HepG2 (cell line): ENCODE results near the gene ANAPC1. TPM values are rescaled to one million over a fixed set of nuclear protein-coding genes. Genes with fewer than 3 reads are reported as not detected.
"Not testable (repeated sequence)": the region's sequence is repeated elsewhere in the genome, so short reads cannot be mapped to it uniquely, and the experiment has no call there.

Experiments used
- ATAC-seq: fragments of 200-7000 bp; cut with Tn5 transposase; 3 replicates; pipeline ENCODE4 v1.9.1; 2020; ENCODE audit warnings: mild to moderate bottlenecking, moderate library complexity
- BruUV-seq: library from RNA; stranded (reverse); fragments of 400-500 nt; replicated peaks from 2 replicates; lab custom pipeline; 2021; lab: Mats Ljungman, UMichigan
- CTCF ChIA-PET: fragments of 300-600 bp; formaldehyde crosslinking; extraction: SDS; loops from one replicate; lab custom pipeline; 2021; ENCODE audit warnings: low total read pairs, inconsistent platforms, low intra/inter-chr PET ratio; lab: Yijun Ruan, JAX
- POLR2A ChIA-PET: fragments of 350-600 bp; sonication (Branson Sonifier 250); formaldehyde crosslinking; loops from one replicate; lab custom pipeline; 2020; ENCODE audit warnings: antibody characterized with exemption, inconsistent platforms; lab: Yijun Ruan, JAX
- DNase-seq: peaks from one replicate; pipeline ENCODE4 v3.0.0-alpha.2; 2015; ENCODE audit warnings: low spot score
- FAIRE-seq: peaks from 3 replicates; lab custom pipeline; 2011; peaks lifted over from hg19 to GRCh38; lab: Jason Lieb, UNC
- H2AFZ ChIP-seq: one replicate; pipeline ENCODE4 v1.6.1; 2011; ENCODE audit warnings: low read length, inconsistent platforms
- H3K27ac ChIP-seq: fragments of 300-600 bp; 3 replicates; pipeline ENCODE4 v1.8.0; 2011; ENCODE audit warnings: mixed run types, mild to moderate bottlenecking, mixed read lengths, low read length, inconsistent platforms; ENCODE audit not compliant: insufficient read depth; ENCODE audit errors: extremely low read length
- H3K27me3 ChIP-seq, 2 experiments: fragments of 200-600 bp in 1 of 2; 2 replicates in 1 of 2; 3 replicates in 1 of 2; pipeline versions ENCODE4 v1.6.0 to v1.8.0; 2011; ENCODE audit warnings: low read length in 2 of 2, mild to moderate bottlenecking in 2 of 2, moderate library complexity in 2 of 2, inconsistent platforms in 1 of 2; ENCODE audit not compliant: insufficient read depth in 2 of 2, control insufficient read depth in 1 of 2
- H3K36me3 ChIP-seq, 2 experiments: fragments of 200-600 bp in 1 of 2; replicated peaks in 1 of 2; 2 replicates in 1 of 2; 3 replicates in 1 of 2; pipeline versions ENCODE4 v1.5.1 to v1.8.0; 2011; ENCODE audit warnings: low read length in 2 of 2, inconsistent platforms in 1 of 2; ENCODE audit not compliant: insufficient read depth in 2 of 2, control insufficient read depth in 1 of 2
- H3K4me1 ChIP-seq: 2 replicates; pipeline ENCODE4 v1.5.1; 2012; ENCODE audit warnings: low read length, inconsistent platforms; ENCODE audit not compliant: insufficient read depth
- H3K4me2 ChIP-seq: 2 replicates; pipeline ENCODE4 v1.6.0; 2011; ENCODE audit warnings: low read depth, low read length, inconsistent platforms
- H3K4me3 ChIP-seq, 3 experiments: fragments of 200-600 bp in 1 of 3; sonication (generic), shearing (Covaris generic) in 1 of 3; replicated peaks in 1 of 3; 2 replicates each; pipeline ENCODE4 v1.5.1; 2011 to 2016; ENCODE audit warnings: low read length in 3 of 3, inconsistent platforms in 2 of 3, low read depth in 2 of 3, mild to moderate bottlenecking in 2 of 3, control low read depth in 1 of 3, mixed read lengths in 1 of 3; ENCODE audit not compliant: insufficient read depth in 1 of 3
- H3K79me2 ChIP-seq: one replicate; pipeline ENCODE4 v1.6.1; 2011; ENCODE audit warnings: low read length, inconsistent platforms; ENCODE audit not compliant: insufficient read depth
- H3K9ac ChIP-seq: 2 replicates; pipeline ENCODE4 v1.6.0; 2011; ENCODE audit warnings: mild to moderate bottlenecking, low read depth, low read length, inconsistent platforms; ENCODE audit not compliant: insufficient read depth
- H3K9me3 ChIP-seq: 2 replicates; pipeline ENCODE4 v1.5.1; 2012; ENCODE audit warnings: mild to moderate bottlenecking, low read length
- H4K20me1 ChIP-seq: 2 replicates; pipeline ENCODE4 v1.6.0; 2011; ENCODE audit warnings: inconsistent platforms, mild to moderate bottlenecking, low read length, moderate library complexity; ENCODE audit not compliant: insufficient read depth
- ATF4 ChIP-seq, 2 experiments: fragments of 450-650 bp in 1 of 2; sonication (generic) in 1 of 2; formaldehyde crosslinking; IDR thresholded peaks; 2 replicates each; pipeline versions ENCODE4 v1.5.0 to v1.8.0; 2020 to 2022; ENCODE audit warnings: mild to moderate bottlenecking in 1 of 2, missing genetic modification reagents in 1 of 2
- HNRNPK ChIP-seq: fragments of 200-400 bp; formaldehyde crosslinking; IDR thresholded peaks from 2 replicates; pipeline ENCODE4 v1.6.1; 2018; ENCODE audit warnings: low read length, low read depth, moderate library complexity, mild to moderate bottlenecking; ENCODE audit not compliant: poor library complexity, severe bottlenecking
- KDM1A ChIP-seq: IDR thresholded peaks from 2 replicates; pipeline ENCODE4 v1.6.1; 2016; ENCODE audit warnings: missing compliant biosample characterization
- RFXANK ChIP-seq: IDR thresholded peaks from 2 replicates; pipeline ENCODE4 v1.6.1; 2016
- STAT5B ChIP-seq: sonication (generic); formaldehyde crosslinking; IDR thresholded peaks from 2 replicates; pipeline ENCODE4 v1.4.0; 2020; ENCODE audit warnings: missing genetic modification reagents
- ZBTB44 ChIP-seq: sonication (generic); formaldehyde crosslinking; IDR thresholded peaks from 2 replicates; pipeline ENCODE4 v1.4.0; 2020; ENCODE audit warnings: missing genetic modification reagents
- ZBTB46 ChIP-seq: sonication (generic); formaldehyde crosslinking; IDR thresholded peaks from 2 replicates; pipeline ENCODE4 v1.4.0; 2020; ENCODE audit warnings: mild to moderate bottlenecking, missing genetic modification reagents, borderline replicate concordance
- ZNF3 ChIP-seq: IDR thresholded peaks from 2 replicates; pipeline ENCODE4 v1.7.0; 2017; ENCODE audit warnings: inconsistent platforms
- WGBS: methylation state at CpG from one replicate; pipeline ENCODE4 v1.1.6; 2017; ENCODE audit warnings: low lambda C conversion rate; 5-methylcytosine and 5-hydroxymethylcytosine counted together
- in situ Hi-C: cut with HindIII; loops from 2 replicates; pipeline ENCODE4 v1.10.0; 2017; ENCODE audit warnings: low pct_unique_long_range_greater_than_20kb; ENCODE audit not compliant: extremely low pct_ligation_motif_present
- intact Hi-C: fragments of 100-400 bp; cut with micrococcal nuclease; formaldehyde crosslinking; loops from one replicate; pipeline ENCODE4 v1.10.0; 2022; ENCODE audit not compliant: unreplicated experiment
- polyA plus RNA-seq, 8 experiments: library from polyadenylated mRNA; depleted of rRNA in 3 of 8; stranded (reverse) in 7 of 8; unstranded in 1 of 8; fragments of >200 nt; fragmentation: Illumina TruSeq in 4 of 8; extraction: Trizol in 4 of 8; gene quantifications; 2 replicates each; pipeline versions ENCODE4 v1.2.1 to v1.2.3, GENCODE V29; 2011 to 2016; ENCODE audit warnings: low read depth in 4 of 8, missing spikeins in 1 of 8, mixed read lengths in 1 of 8; ENCODE audit not compliant: insufficient read depth in 1 of 8
- total RNA-seq, 5 experiments: library from RNA; depleted of rRNA; stranded (reverse); fragments of >200 nt; fragmentation: Illumina TruSeq; extraction: Trizol; gene quantifications; 2 replicates each; pipeline ENCODE4 v1.2.3, GENCODE V29; 2016; ENCODE audit warnings: low read depth in 1 of 5

ANAPC1 gene
- total and polyA plus RNA-seq, 2 of the 13 experiments (the other 11 are each of a cell fraction or from before 2014, with no cell fraction given): 50.0 to 89.7 TPM

GRCh38 chr2:111884592-111884964, 585 bp upstream of the ANAPC1 start (continued):
- 0 out of 4 replicates have a peak, but pooled peaks of 1 of the 2 experiments have one; percentile 1 for TF ChIP-seq ATF4 (CRISPR knock-in tag; IDR thresholded peaks at IDR 0.05)
- TF ChIP-seq ZBTB46: no peak
- no peak for TF ChIP-seq ZBTB44
- peak; percentile 27; the same call in 1 of the 2 replicates for TF ChIP-seq ZNF3 (CRISPR knock-in tag)
- 0 out of 2 replicates have a peak, but pooled peaks have one; percentile 15 for TF ChIP-seq KDM1A (CRISPR knock-in tag)
- no peak for TF ChIP-seq STAT5B (CRISPR knock-in tag)
- no peak for TF ChIP-seq HNRNPK
- no peak for TF ChIP-seq RFXANK (CRISPR knock-in tag)

- H2AFZ ChIP-seq, POLR2A ChIA-PET, H4K20me1 ChIP-seq, CTCF ChIA-PET, ATAC-seq, in situ Hi-C loops, FAIRE-seq, H3K79me2 ChIP-seq, H3K4me3 ChIP-seq, H3K27ac ChIP-seq, intact Hi-C loops, BruUV-seq, H3K9ac ChIP-seq, H3K4me1 ChIP-seq, H3K4me2 ChIP-seq, DNase-seq, H3K9me3 ChIP-seq, H3K27me3 ChIP-seq: not testable (repeated sequence)
- H3K36me3 ChIP-seq: peaks cover 0 to 33% of the 10 kb centered on the region in 2 experiments; a peak in 4 of 5 replicates
- 97% methylated on average over 2 of the region's 2 CpGs for WGBS
These were observed 11.2 kb downstream of the ANAPC1 start for GRCh38 chr2:111872806-111873205.

GRCh38 chr2:111865124-111865523, 18.9 kb downstream of the ANAPC1 start:
- intact Hi-C loops, H3K79me2 ChIP-seq, H3K9ac ChIP-seq, H2AFZ ChIP-seq, H3K4me2 ChIP-seq, FAIRE-seq, H3K27ac ChIP-seq, H3K27me3 ChIP-seq, BruUV-seq, ATAC-seq, POLR2A ChIA-PET, H3K9me3 ChIP-seq, H4K20me1 ChIP-seq, in situ Hi-C loops, H3K4me1 ChIP-seq, DNase-seq, H3K4me3 ChIP-seq, CTCF ChIA-PET: not testable (repeated sequence)
- peaks cover 5 to 20% of the 10 kb centered on the region in 2 experiments; a peak in 4 of 5 replicates for H3K36me3 ChIP-seq
- WGBS: 70% methylated on average over 3 of the region's 3 CpGs
